ENCODE measurements around the gene SRGAP1.
A peak's percentile ranks its signal among the peaks of the same experiment; 100 is the strongest.

SRGAP1 gene

DNA sequence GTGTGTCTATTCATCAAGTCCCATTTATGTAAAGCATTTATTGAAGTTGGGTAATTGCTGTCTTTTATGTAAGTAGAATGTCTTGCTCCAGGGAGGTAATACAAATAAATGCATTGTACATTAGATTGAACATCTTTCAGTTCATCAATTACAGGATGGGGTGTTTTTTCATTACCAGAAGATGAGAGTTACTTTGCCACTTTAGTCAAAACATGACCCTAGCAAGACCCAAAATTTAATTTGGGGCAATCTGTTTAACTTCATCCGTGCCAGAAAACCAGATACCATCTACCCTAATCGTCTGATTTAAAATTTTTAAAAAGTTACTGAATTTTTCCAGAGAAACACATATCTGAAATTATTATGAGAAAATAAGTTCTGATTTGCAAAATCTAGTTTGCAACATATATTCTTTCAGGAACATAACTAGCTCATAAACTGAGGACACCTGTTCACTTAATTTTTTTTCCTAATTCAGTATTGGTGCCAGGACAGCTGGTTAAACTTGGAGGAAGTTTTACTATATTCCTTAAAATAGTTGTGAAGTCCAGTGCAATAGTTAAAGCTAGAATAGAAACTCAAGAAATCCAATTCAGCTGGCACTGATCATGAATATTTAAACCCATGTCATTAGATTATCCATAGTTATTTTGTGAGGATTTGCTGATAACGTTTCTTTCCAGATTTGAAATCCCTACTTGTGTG, 114.5 kb downstream of the SRGAP1 start:
- TF ChIP-seq GATA3 (IDR thresholded peaks at IDR 0.05; ENCODE audit: low read depth, low read length) = peak; percentile 93
- peak; percentile 71; the same call in 1 of the 2 replicates for TF ChIP-seq GATA2 (IDR thresholded peaks at IDR 0.05; ENCODE audit: low read depth, low read length)

GRCh38 chr12:63961048-63961447, 116.5 kb downstream of the SRGAP1 start:
- TF ChIP-seq GATA3 (IDR thresholded peaks at IDR 0.05; ENCODE audit: low read depth, low read length) (no peak), GATA2 (IDR thresholded peaks at IDR 0.05; ENCODE audit: low read depth, low read length) (no peak)

DNA sequence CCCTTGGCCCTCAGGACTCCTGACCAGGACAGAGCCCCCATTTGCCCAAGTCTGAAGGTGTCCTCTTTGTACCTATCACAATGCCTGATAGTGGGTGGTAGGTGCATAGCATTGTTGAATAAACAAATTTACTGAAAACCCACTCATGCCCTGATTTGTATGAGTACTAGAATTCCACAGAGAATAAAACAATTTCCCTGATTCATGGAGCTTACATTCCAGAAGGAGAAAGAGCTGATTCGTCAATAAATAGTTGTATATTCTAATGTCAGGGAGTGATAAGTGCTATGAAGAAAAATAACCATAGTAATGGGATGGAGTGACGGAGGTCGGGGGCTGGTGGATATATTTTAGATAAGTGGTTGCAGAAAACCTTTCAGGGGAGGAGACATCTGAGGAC, 117.0 kb downstream of the SRGAP1 start:
- TF ChIP-seq GATA2 (IDR thresholded peaks at IDR 0.05; ENCODE audit: low read depth, low read length) (no peak), GATA3 (IDR thresholded peaks at IDR 0.05; ENCODE audit: low read depth, low read length) (no peak)

DNA sequence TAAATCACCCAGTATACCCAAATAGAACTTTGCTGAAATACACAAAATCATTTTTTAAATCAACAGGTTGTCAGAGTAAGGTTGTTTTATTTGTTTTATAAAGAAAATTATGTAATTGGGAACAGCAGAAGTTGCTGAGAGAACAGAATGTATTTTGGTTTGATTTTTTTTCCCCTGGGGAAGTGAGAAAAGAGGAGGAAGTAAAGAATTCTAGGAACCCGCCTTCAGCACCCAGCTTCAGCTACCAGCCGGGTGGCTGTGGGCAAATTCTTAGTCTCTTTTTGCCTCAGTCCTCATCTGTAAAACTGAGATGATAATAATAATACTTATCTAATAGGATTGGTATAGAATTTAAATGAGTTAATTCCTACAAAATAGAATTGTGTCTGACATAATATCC, 119.4 kb downstream of the SRGAP1 start:
- no peak for TF ChIP-seq GATA2 (IDR thresholded peaks at IDR 0.05; ENCODE audit: low read depth, low read length)
- TF ChIP-seq GATA3 (IDR thresholded peaks at IDR 0.05; ENCODE audit: low read depth, low read length) = no peak

DNA sequence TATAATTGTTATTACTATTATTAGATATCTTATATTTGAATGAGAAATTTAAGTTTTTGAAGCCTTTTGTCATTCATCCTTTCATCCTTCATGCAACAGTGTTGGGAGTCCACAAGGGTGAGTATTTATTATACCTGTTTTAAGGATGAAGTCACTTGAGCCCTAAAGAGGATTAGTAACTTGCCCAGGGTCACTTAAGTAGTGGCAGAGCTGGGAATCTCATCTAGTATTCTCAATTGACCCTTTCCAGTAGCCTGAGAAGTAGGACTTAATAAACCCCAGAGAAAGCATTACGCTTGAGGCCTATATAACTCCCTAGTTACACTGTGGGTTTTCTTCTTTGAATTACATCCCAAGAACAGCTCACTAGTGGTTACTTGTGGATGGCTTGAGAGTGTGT, 119.8 kb downstream of the SRGAP1 start:
- TF ChIP-seq GATA2 (IDR thresholded peaks at IDR 0.05; ENCODE audit: low read depth, low read length) = no peak
- TF ChIP-seq GATA3 (IDR thresholded peaks at IDR 0.05; ENCODE audit: low read depth, low read length) = no peak

DNA sequence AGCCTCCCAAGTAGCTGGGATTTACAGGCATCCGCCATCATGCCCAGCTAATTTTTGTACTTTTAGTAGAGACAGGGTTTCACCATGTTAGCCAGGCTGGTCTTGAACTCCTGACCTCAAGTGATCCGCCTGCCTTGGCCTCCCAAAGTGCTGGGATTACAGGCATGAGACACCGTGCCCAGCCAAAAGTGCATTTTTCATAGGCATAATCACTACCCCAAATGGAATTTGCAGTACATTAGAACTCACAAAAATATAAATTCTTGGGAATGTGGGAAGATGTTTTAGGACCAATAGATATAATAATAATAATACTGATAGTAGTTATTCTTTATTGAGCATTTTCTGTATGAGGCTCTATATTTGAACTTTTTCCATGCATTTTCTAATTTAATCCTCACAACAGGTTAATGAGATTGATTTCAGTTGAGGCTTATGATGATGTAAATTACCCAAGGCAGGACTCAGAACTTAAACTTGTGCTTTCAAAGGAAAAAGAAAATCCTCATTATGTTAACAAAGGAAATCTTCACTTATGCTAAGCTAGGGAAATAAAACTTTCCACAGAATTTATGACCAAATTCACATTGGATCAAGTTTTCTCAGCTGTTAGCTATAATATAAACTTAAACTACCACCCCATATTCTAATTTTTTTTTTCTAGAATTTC, 121.6 kb downstream of the SRGAP1 start:
- TF ChIP-seq GATA3 (IDR thresholded peaks at IDR 0.05; ENCODE audit: low read depth, low read length) = no peak
- no peak for TF ChIP-seq GATA2 (IDR thresholded peaks at IDR 0.05; ENCODE audit: low read depth, low read length)

- no peak for TF ChIP-seq GATA2 (IDR thresholded peaks at IDR 0.05; ENCODE audit: low read depth, low read length)
- TF ChIP-seq GATA3 (IDR thresholded peaks at IDR 0.05; ENCODE audit: low read depth, low read length) = no peak
Observed at GRCh38 chr12:63966606-63966975, 122.1 kb downstream of the SRGAP1 start.

GRCh38 chr12:63967358-63968145, 123.1 kb downstream of the SRGAP1 start:
- no peak for TF ChIP-seq GATA3 (IDR thresholded peaks at IDR 0.05; ENCODE audit: low read depth, low read length)
- no peak for TF ChIP-seq GATA2 (IDR thresholded peaks at IDR 0.05; ENCODE audit: low read depth, low read length)

- TF ChIP-seq GATA3 (IDR thresholded peaks at IDR 0.05; ENCODE audit: low read depth, low read length) = no peak
- TF ChIP-seq GATA2 (IDR thresholded peaks at IDR 0.05; ENCODE audit: low read depth, low read length) = no peak
Observed at GRCh38 chr12:63968673-63969072, 124.2 kb downstream of the SRGAP1 start.

DNA sequence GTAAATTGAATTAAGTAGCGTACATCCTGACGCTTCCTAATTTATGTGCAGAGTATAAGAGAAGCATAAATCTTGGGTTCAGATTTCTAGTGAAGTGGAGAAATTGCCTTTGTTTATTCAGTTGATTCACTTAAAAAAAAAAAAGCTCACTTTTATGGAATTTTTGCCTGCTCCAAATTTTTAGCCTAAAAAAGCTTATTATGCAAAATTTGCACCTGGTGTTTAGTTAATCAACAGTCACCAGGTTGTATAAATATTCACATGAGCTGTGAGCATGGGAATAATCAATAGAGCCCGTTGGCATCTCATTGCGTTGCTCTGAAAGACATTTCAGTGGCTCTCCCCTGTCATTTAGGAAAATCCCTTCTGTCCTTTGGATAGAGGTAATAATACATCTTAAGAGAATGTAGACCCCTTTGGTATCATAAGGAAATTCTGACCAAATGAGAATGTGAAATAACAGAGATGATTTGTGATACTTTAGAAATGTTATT, 132.4 kb downstream of the SRGAP1 start:
- TF ChIP-seq GATA3 (IDR thresholded peaks at IDR 0.05; ENCODE audit: low read depth, low read length) = no peak
- no peak for TF ChIP-seq GATA2 (IDR thresholded peaks at IDR 0.05; ENCODE audit: low read depth, low read length)

- no peak for TF ChIP-seq GATA3 (IDR thresholded peaks at IDR 0.05; ENCODE audit: low read depth, low read length)
- TF ChIP-seq GATA2 (IDR thresholded peaks at IDR 0.05; ENCODE audit: low read depth, low read length) = no peak
Observed at GRCh38 chr12:63977441-63977840, 132.9 kb downstream of the SRGAP1 start.

GRCh38 chr12:63978519-63978918, 134.0 kb downstream of the SRGAP1 start:
- no peak for TF ChIP-seq GATA2 (IDR thresholded peaks at IDR 0.05; ENCODE audit: low read depth, low read length)
- TF ChIP-seq GATA3 (IDR thresholded peaks at IDR 0.05; ENCODE audit: low read depth, low read length) = no peak

DNA sequence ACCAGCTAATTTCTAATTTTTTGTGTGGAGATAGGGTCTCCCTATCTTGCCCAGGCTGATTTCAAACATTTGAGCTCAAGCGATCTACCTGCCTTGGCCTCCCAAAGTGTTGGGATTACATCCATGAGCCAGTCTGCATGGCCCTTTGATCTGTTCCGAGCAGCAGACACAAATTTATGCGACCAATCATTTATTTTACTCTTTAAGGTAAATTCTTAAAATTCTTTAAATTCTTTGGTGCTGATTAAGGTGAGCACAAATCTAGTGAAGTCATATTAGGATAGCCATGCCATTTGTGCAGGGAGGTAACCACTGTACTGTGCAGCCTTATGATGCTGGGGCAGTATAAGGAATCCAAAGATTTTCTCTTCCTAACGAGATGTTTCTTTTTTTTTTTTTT, 135.7 kb downstream of the SRGAP1 start:
- TF ChIP-seq GATA3 (IDR thresholded peaks at IDR 0.05; ENCODE audit: low read depth, low read length) (no peak), GATA2 (IDR thresholded peaks at IDR 0.05; ENCODE audit: low read depth, low read length) (no peak)

- TF ChIP-seq GATA3 (IDR thresholded peaks at IDR 0.05; ENCODE audit: low read depth, low read length) (no peak), GATA2 (IDR thresholded peaks at IDR 0.05; ENCODE audit: low read depth, low read length) (no peak)
Observed at GRCh38 chr12:63981343-63981742, 136.8 kb downstream of the SRGAP1 start.

Data from SH-SY5Y (cell line).